ENCODE results near the gene DLG2.

GRCh38 chr11:83568516-83568915 lies 2058.6 kb downstream of the DLG2 start:
- no peak for TF ChIP-seq EZH2 (optimal IDR thresholded peaks at IDR 0.05; ENCODE audit: low read depth, low read length)
- TF ChIP-seq, protein P1, sequence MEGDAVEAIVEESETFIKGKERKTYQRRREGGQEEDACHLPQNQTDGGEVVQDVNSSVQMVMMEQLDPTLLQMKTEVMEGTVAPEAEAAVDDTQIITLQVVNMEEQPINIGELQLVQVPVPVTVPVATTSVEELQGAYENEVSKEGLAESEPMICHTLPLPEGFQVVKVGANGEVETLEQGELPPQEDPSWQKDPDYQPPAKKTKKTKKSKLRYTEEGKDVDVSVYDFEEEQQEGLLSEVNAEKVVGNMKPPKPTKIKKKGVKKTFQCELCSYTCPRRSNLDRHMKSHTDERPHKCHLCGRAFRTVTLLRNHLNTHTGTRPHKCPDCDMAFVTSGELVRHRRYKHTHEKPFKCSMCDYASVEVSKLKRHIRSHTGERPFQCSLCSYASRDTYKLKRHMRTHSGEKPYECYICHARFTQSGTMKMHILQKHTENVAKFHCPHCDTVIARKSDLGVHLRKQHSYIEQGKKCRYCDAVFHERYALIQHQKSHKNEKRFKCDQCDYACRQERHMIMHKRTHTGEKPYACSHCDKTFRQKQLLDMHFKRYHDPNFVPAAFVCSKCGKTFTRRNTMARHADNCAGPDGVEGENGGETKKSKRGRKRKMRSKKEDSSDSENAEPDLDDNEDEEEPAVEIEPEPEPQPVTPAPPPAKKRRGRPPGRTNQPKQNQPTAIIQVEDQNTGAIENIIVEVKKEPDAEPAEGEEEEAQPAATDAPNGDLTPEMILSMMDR (IDR thresholded peaks at IDR 0.05; ENCODE audit: low read length) = no peak
- TF ChIP-seq EZH2phosphoT487 (IDR thresholded peaks at IDR 0.05; ENCODE audit: low read length) = no peak

All from MM.1S (cell line).